CD4-positive, CD25-positive, alpha-beta regulatory T cell (primary cell): ENCODE data around the gene METTL22. TPM values are rescaled to one million over a fixed set of nuclear protein-coding genes. Genes with fewer than 3 reads are reported as not detected.

Source experiments
- ATAC-seq, 2 donors: fragments of 150-1000 bp; cut with Tn5 transposase; one replicate each; pipeline ENCODE4 v1.10.0; 2021; ENCODE audit warnings: low read depth in 2 of 2, moderate number of reproducible peaks in 2 of 2, moderate library complexity in 1 of 2
- DNase-seq, 3 donors: peaks; one replicate each; pipeline versions ENCODE4 v3.0.0 to v3.0.0-alpha.2; 2012 to 2022; ENCODE audit warnings: mixed read lengths in 1 of 3
- H3K27ac ChIP-seq: one replicate; pipeline ENCODE4 v1.7.0; 2013; ENCODE audit warnings: mild to moderate bottlenecking, low read length; ENCODE audit not compliant: insufficient read depth, poor library complexity, severe bottlenecking
- H3K27me3 ChIP-seq: one replicate; pipeline ENCODE4 v1.7.0; 2013; ENCODE audit warnings: low read length; ENCODE audit not compliant: control insufficient read depth, insufficient read depth
- H3K36me3 ChIP-seq: one replicate; pipeline ENCODE4 v1.7.0; 2013; ENCODE audit warnings: mild to moderate bottlenecking, low read length, moderate library complexity; ENCODE audit not compliant: control insufficient read depth, insufficient read depth
- H3K4me1 ChIP-seq: 2 replicates; pipeline ENCODE4 v1.7.0; 2013; ENCODE audit warnings: mild to moderate bottlenecking, low read length; ENCODE audit not compliant: insufficient read depth, control insufficient read depth, poor library complexity, severe bottlenecking
- H3K4me3 ChIP-seq: one replicate; pipeline ENCODE4 v1.7.0; 2013; ENCODE audit warnings: low read depth, mild to moderate bottlenecking, low read length, moderate library complexity
- H3K9me3 ChIP-seq, 2 experiments: 1 replicate in 1 of 2; 2 replicates in 1 of 2; pipeline ENCODE4 v1.7.0; 2013; ENCODE audit warnings: low read length in 2 of 2, mild to moderate bottlenecking in 1 of 2, moderate library complexity in 1 of 2; ENCODE audit not compliant: control insufficient read depth in 2 of 2
- H3K27ac Mint-ChIP-seq, 3 donors: one replicate each; pipeline ENCODE4 v1.8.0; 2020 to 2022; ENCODE audit warnings: mild to moderate bottlenecking in 3 of 3, mixed read lengths in 3 of 3, moderate library complexity in 2 of 3
- H3K27me3 Mint-ChIP-seq: one replicate; pipeline ENCODE4 v1.8.0; 2022; ENCODE audit warnings: mild to moderate bottlenecking, mixed read lengths
- H3K36me3 Mint-ChIP-seq: one replicate; pipeline ENCODE4 v1.8.0; 2020; ENCODE audit warnings: mixed read lengths
- H3K4me1 Mint-ChIP-seq, 4 donors: one replicate each; pipeline ENCODE4 v1.8.0; 2020 to 2022; ENCODE audit warnings: mixed read lengths in 4 of 4, mild to moderate bottlenecking in 1 of 4
- H3K4me3 Mint-ChIP-seq, 4 donors: one replicate each; pipeline ENCODE4 v1.8.0; 2020 to 2022; ENCODE audit warnings: mild to moderate bottlenecking in 4 of 4, mixed read lengths in 4 of 4, moderate library complexity in 3 of 4
- H3K9me3 Mint-ChIP-seq, 7 donors: one replicate each; pipeline ENCODE4 v1.8.0; 2020 to 2022; ENCODE audit warnings: mixed read lengths in 7 of 7, mild to moderate bottlenecking in 3 of 7, moderate library complexity in 2 of 7
- polyA plus RNA-seq, 4 donors: library from polyadenylated mRNA; unstranded; fragments of 300-500 nt; fragmentation: Illumina TruSeq; gene quantifications; one replicate each; pipeline ENCODE4 v1.2.3, GENCODE V29; 2021
- total RNA-seq: library from RNA; stranded (reverse); gene quantifications from one replicate; pipeline ENCODE4 v1.2.3, GENCODE V29; 2022

METTL22 gene
- total and polyA plus RNA-seq, 5 donors from 2014 or later = 7.6 to 27.1 (median 8.2) TPM

DNA sequence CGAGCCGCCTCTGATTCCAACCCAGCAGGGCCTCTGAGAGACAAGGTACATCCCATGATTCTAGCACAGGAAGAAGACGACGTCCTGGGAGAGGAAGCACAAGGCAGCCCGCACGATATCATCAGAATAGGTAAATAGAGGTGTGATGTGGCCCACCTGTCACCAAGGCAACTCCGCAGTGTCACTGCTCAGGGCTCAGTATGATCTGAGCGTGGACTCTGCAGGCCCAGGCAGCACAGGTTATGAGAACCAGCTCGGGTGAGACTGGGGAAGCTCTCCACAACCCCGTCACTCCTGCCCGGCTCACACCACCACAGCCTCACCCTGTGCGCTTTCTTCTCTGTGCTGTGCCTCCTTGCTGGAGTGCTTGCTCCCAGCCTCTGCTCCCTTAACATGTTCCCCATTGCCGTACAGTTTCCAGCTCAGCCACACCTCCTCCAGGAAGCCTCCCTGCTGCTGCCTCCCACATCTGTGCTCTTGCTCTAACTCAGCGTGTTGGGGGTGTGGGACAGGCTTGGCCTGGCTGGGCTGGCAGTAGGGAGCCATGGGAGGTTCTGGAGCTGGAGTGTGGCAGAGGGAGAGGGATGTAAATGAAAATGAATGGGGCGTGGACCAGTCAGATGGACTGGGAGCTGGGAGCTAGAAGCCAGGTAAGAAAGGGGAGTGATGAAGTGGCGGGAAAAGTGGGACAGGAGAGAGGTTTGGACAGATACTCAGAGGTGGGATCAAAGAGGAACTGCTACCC lies 7.7 kb downstream of the METTL22 start:
- Histone ChIP-seq H3K36me3 (peaks cover 85% of the 10 kb centered on the region), H3K4me3 (no peak overlapping the region), H3K27ac (no peak overlapping the region), H3K4me1 (no peaks in the 10 kb centered on the region), H3K9me3 (no peaks in the 10 kb centered on the region), H3K27me3 (no peaks in the 10 kb centered on the region)
- Mint-ChIP-seq H3K9me3 (no peaks in the 10 kb centered on the region), H3K4me3 (peak overlapping the region in 1 of 4 donors; percentile 46), H3K4me1 (peaks cover 6 to 23% (median 22%) of the 10 kb centered on the region in 4 donors), H3K27me3 (no peaks in the 10 kb centered on the region), H3K36me3 (peaks cover 54% of the 10 kb centered on the region), H3K27ac (no peak overlapping the region)
- DNase-seq = no peak
- no peak for ATAC-seq

DNA sequence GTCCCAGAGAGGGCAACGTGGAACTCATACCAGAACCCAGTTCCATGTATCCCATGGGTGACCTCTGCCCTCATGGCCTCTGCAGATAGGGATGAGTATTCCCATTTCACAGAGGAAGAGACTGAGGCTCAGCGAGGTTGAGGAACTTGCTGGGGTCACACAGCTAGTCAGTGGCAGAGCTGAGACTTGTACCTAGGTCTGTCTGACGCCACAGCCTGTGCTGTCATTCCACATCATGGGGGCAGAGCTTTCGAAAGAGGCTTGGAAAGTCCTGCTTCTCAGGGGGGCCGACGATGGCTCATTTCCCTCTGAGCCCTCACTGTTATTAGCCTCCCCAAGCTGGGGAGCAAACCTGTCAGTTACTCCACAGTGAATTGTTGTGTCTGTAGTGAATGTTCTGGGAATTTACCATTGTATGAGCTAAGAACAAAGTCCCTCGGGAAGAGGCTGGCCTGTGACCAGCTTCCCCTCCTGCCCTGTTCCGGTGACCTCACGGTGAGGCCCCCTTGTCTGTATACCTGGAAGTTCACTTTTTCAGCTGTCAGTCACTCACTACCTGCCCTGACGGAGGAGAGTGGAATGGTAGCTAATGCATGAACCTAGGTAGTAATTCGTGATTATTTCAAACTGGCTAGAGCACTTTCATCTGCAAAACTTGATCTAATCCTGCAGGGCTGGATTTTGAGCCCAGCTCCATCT lies 8.9 kb downstream of the METTL22 start:
- Mint-ChIP-seq H3K4me3 (no peak overlapping the region), H3K36me3 (peaks cover 55% of the 10 kb centered on the region), H3K9me3 (no peaks in the 10 kb centered on the region), H3K27me3 (no peaks in the 10 kb centered on the region), H3K27ac (peak overlapping the region in 1 of 3 donors; percentile 38), H3K4me1 (peaks cover 6 to 19% (median 14%) of the 10 kb centered on the region in 4 donors)
- H3K9me3 ChIP-seq = no peaks in the 10 kb centered on the region
- H3K27me3 ChIP-seq = no peaks in the 10 kb centered on the region
- H3K27ac ChIP-seq = no peak overlapping the region
- no peak overlapping the region for H3K4me3 ChIP-seq
- no peaks in the 10 kb centered on the region for H3K4me1 ChIP-seq
- no peak for ATAC-seq
- H3K36me3 ChIP-seq = peaks cover 94% of the 10 kb centered on the region
- no peak for DNase-seq

DNA sequence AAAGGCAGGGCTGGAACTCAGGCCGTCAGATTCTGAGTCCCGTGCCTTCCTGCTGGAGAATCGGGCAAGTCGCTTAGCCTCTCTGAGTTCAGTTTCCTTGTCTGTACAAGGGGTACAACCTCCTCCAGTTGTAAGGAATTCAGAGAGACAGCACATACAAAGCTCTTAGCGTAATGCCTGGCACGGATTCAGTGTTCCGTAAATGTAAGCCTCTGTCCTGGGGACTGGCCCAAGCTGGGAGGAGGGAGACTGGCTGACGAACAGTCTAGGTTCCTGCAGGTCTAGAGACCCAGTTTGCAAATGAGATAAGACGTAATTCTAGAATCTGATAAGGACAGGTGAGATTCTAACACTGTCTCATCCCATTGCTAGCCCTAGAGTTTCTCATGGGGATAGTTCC lies 9.9 kb downstream of the METTL22 start:
- Histone ChIP-seq H3K27ac (no peak overlapping the region), H3K4me3 (no peak overlapping the region), H3K4me1 (no peaks in the 10 kb centered on the region), H3K9me3 (no peaks in the 10 kb centered on the region), H3K27me3 (no peaks in the 10 kb centered on the region), H3K36me3 (peaks cover 92% of the 10 kb centered on the region)
- Mint-ChIP-seq H3K4me1 (peaks cover 6 to 19% (median 8%) of the 10 kb centered on the region in 4 donors), H3K4me3 (no peak overlapping the region), H3K27me3 (no peaks in the 10 kb centered on the region), H3K36me3 (peaks cover 60% of the 10 kb centered on the region), H3K9me3 (no peaks in the 10 kb centered on the region), H3K27ac (no peak overlapping the region)
- DNase-seq (no peak), ATAC-seq (no peak)

DNA sequence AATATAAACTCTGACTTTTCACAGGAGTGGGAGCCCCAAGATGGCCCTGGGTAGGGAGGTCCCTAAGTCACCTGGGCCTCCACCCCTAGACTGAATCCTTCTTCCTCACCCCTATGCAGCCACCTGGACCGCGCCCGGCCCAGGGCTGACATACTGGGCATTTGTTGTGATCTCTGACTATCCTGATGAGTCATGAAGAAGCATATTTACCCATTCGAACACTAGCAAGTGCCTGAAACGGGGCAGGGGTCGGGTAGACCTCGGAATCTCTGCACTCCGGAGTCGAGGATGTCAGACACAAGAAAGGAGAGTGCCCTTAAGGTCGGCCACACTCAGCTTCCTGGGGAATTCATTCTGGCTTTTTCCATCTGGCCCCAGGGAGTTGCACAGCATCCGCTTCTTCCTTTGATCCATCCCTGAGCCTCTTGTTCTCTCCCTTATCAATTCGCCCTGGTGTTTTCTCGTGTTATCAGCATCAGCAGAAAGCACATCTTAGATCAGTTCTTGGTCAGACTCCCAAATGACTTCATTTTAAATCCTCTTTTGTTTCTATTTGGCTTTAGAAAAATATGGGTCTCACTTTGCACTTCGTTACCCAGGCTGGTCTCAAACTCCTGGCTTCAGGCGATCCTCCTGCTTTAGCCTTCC lies 10.4 kb downstream of the METTL22 start:
- no peaks in the 10 kb centered on the region for H3K9me3 Mint-ChIP-seq
- H3K9me3 ChIP-seq = no peaks in the 10 kb centered on the region
- H3K4me1 ChIP-seq = no peaks in the 10 kb centered on the region
- peaks cover 89% of the 10 kb centered on the region for H3K36me3 ChIP-seq
- H3K27me3 ChIP-seq = no peaks in the 10 kb centered on the region
- H3K27me3 Mint-ChIP-seq = no peaks in the 10 kb centered on the region
- DNase-seq = no peak
- no peak overlapping the region for H3K27ac ChIP-seq
- ATAC-seq = no peak
- H3K4me1 Mint-ChIP-seq = peaks cover 5 to 19% (median 7%) of the 10 kb centered on the region in 4 donors
- peaks cover 61% of the 10 kb centered on the region for H3K36me3 Mint-ChIP-seq
- no peak overlapping the region for H3K27ac Mint-ChIP-seq
- no peak overlapping the region for H3K4me3 ChIP-seq
- H3K4me3 Mint-ChIP-seq = no peak overlapping the region

DNA sequence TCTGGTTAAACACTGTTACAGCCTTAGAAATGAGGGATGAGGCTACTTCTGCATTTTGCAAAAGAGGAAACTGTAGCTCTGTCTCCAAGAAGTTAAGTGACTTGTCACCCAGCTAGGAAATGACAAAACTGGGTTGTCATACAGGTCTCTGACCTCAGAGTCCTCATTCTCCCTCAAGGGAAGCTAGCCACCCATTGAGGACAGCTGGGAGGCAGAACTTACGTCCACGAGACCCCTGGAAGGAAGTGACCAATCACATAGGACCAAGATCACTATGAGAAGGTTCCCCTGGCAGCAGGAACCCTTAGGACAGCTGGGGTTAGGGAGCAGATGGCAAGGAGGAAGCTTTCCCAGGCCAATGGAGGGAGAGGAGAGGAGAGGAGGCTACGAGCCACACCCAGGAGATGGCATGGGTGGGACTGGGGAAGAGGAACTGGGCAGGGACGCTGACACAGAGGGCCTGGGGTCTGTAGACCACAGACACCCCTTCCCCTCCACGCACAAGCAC lies 11.2 kb downstream of the METTL22 start:
- H3K4me1 ChIP-seq = no peaks in the 10 kb centered on the region
- Mint-ChIP-seq H3K4me1 (peaks cover 0 to 16% (median 5%) of the 10 kb centered on the region in 4 donors), H3K36me3 (peaks cover 56% of the 10 kb centered on the region), H3K27me3 (no peaks in the 10 kb centered on the region), H3K4me3 (no peak overlapping the region), H3K27ac (no peak overlapping the region), H3K9me3 (no peaks in the 10 kb centered on the region)
- H3K4me3 ChIP-seq = no peak overlapping the region
- ATAC-seq = peak; percentile 18 to 62
- no peak overlapping the region for H3K27ac ChIP-seq
- H3K27me3 ChIP-seq = no peaks in the 10 kb centered on the region
- no peaks in the 10 kb centered on the region for H3K9me3 ChIP-seq
- DNase-seq = no peak
- peaks cover 85% of the 10 kb centered on the region for H3K36me3 ChIP-seq

DNA sequence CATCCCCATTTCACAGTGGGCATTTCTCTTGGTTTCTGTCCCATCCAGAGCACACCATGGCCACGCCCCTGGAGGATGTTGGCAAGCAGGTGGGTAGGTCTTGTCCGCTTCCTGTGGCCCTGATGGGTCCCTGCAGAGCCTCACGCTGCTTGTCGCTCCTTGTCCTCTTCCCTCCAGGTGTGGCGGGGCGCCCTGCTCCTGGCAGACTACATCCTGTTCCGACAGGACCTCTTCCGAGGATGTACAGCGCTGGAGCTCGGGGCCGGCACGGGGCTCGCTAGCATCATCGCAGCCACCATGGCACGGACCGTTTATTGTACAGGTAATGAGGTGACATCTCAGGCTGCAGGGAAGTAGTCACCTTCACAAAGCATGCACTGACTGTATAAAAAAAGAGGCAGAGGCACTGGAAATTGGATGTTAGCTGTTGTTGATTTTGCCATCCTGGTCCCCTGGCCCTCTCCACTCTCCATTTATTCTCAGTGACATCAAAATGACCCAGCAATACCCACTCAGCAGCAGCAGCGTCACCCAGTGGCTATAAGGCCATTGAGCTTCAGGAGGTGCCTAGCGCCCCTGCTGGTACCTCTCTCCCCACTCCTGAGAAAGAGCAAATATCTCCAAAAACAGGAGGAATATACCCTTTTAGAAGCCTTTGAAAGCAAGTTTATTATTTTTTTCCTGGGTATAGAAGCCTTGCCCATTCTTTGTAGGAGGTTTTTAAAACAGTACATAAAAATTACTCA lies 13.7 kb downstream of the METTL22 start:
- ATAC-seq (no peak), DNase-seq (no peak)
- Mint-ChIP-seq H3K27ac (peak overlapping the region in 2 of 3 donors; percentile 56 to 66), H3K4me1 (peaks cover 0 to 7% (median 1%) of the 10 kb centered on the region in 4 donors), H3K27me3 (no peaks in the 10 kb centered on the region), H3K4me3 (no peak overlapping the region), H3K9me3 (no peaks in the 10 kb centered on the region), H3K36me3 (peaks cover 52% of the 10 kb centered on the region)
- H3K4me1 ChIP-seq = no peaks in the 10 kb centered on the region
- H3K4me3 ChIP-seq = no peak overlapping the region
- H3K27me3 ChIP-seq = no peaks in the 10 kb centered on the region
- no peaks in the 10 kb centered on the region for H3K9me3 ChIP-seq
- H3K27ac ChIP-seq = no peak overlapping the region
- peaks cover 81% of the 10 kb centered on the region for H3K36me3 ChIP-seq

DNA sequence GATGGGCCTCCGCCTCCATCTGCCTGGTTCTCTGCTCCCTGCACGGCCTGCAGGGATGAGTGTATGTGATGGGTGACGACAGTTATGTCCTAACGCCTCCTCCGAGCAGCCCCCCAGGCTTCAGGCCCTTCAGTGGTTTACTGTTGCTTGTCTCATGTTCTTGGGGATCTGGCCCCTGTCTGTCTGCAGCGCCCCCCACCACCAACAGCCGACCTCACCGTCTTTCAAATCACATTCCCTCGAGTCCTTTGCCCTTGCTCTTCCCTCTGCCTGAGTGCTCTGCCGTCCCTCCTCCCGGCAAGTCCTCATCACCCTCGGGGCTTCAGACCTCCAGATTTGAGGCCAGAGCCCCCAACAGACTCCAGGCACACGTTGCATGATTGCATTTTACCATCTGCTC lies 18.2 kb downstream of the METTL22 start:
- no peak overlapping the region for H3K4me3 ChIP-seq
- H3K27me3 Mint-ChIP-seq = no peaks in the 10 kb centered on the region
- no peak for ATAC-seq
- H3K27ac ChIP-seq = no peak overlapping the region
- H3K4me1 Mint-ChIP-seq = peaks cover 0 to 8% (median 4%) of the 10 kb centered on the region in 4 donors
- DNase-seq = no peak
- no peaks in the 10 kb centered on the region for H3K9me3 ChIP-seq
- no peaks in the 10 kb centered on the region for H3K27me3 ChIP-seq
- H3K36me3 ChIP-seq = peaks cover 74% of the 10 kb centered on the region
- H3K9me3 Mint-ChIP-seq = no peaks in the 10 kb centered on the region
- H3K4me3 Mint-ChIP-seq = no peak overlapping the region
- H3K4me1 ChIP-seq = no peaks in the 10 kb centered on the region
- peaks cover 62% of the 10 kb centered on the region for H3K36me3 Mint-ChIP-seq
- H3K27ac Mint-ChIP-seq = no peak overlapping the region
